PC-9 (cell line): ENCODE results near the gene DDX41. TPM values are rescaled to one million over a fixed set of nuclear protein-coding genes. Genes with fewer than 3 reads are reported as not detected.

ENCODE experiments used
- BruUV-seq: library from RNA; stranded (reverse); fragments of 400-500 nt; replicated peaks from 2 replicates; lab custom pipeline; 2021; lab: Mats Ljungman, UMichigan
- CTCF ChIA-PET: fragments of 300-600 bp; sonication (Branson Sonifier 250); formaldehyde crosslinking; loops from one replicate; lab custom pipeline; 2022; ENCODE audit warnings: antibody characterized with exemption; lab: Charles Lee
- POLR2A ChIA-PET: fragments of 300-600 bp; sonication (Branson Sonifier 250); formaldehyde crosslinking; loops from one replicate; lab custom pipeline; 2022; ENCODE audit warnings: antibody characterized with exemption; ENCODE audit not compliant: unreplicated experiment; lab: Charles Lee
- DNase-seq, 2 experiments: peaks; one replicate each; pipeline versions ENCODE4 v3.0.0 to v3.0.0-alpha.2; 2015 to 2022; ENCODE audit warnings: mixed read lengths in 1 of 2
- H2AFZ ChIP-seq: fragments of 200-600 bp; sonication (generic); 2 replicates; pipeline ENCODE4 v1.8.1; 2017; ENCODE audit warnings: antibody characterized with exemption
- H3F3A ChIP-seq: fragments of 200-600 bp; sonication (generic); 2 replicates; pipeline ENCODE4 v1.8.1; 2017; ENCODE audit warnings: antibody characterized with exemption, mild to moderate bottlenecking, low read depth; ENCODE audit not compliant: insufficient read depth
- H3K27ac ChIP-seq: fragments of 200-600 bp; sonication (generic); 2 replicates; pipeline ENCODE4 v1.6.1; 2016; ENCODE audit warnings: mixed run types
- H3K27me3 ChIP-seq: fragments of 200-600 bp; sonication (generic); 2 replicates; pipeline ENCODE4 v1.6.1; 2016; ENCODE audit warnings: low read depth, mixed run types; ENCODE audit not compliant: insufficient read depth
- H3K36me3 ChIP-seq: fragments of 200-600 bp; sonication (generic); 2 replicates; pipeline ENCODE4 v1.6.1; 2016; ENCODE audit warnings: low read depth, mixed run types
- H3K4me1 ChIP-seq: fragments of 200-600 bp; sonication (generic); replicated peaks from 2 replicates; pipeline ENCODE4 v1.6.1; 2016; ENCODE audit warnings: mixed run types; ENCODE audit not compliant: insufficient read depth
- H3K4me2 ChIP-seq: fragments of 200-600 bp; sonication (generic); 2 replicates; pipeline ENCODE4 v1.6.1; 2017; ENCODE audit warnings: mixed run types
- H3K4me3 ChIP-seq: fragments of 200-600 bp; sonication (generic); 2 replicates; pipeline ENCODE4 v1.6.1; 2016; ENCODE audit warnings: mixed run types
- H3K79me2 ChIP-seq: fragments of 200-600 bp; sonication (generic); 2 replicates; pipeline ENCODE4 v1.6.1; 2017; ENCODE audit warnings: low read depth, mixed run types
- H3K9me2 ChIP-seq: fragments of 200-600 bp; sonication (generic); 2 replicates; pipeline ENCODE4 v1.8.1; 2017; ENCODE audit warnings: mild to moderate bottlenecking; ENCODE audit not compliant: insufficient read depth
- H3K9me3 ChIP-seq: fragments of 200-600 bp; sonication (generic); 2 replicates; pipeline ENCODE4 v1.8.1; 2016; ENCODE audit warnings: low read depth; ENCODE audit not compliant: insufficient read depth
- H4K20me1 ChIP-seq: fragments of 200-600 bp; sonication (generic); 2 replicates; pipeline ENCODE4 v1.8.1; 2017; ENCODE audit not compliant: insufficient read depth
- CTCF ChIP-seq: fragments of 200-600 bp; sonication (generic); conservative IDR thresholded peaks from 2 replicates; pipeline ENCODE4 v1.6.1; 2017; ENCODE audit warnings: mixed run types, antibody characterized with exemption, mild to moderate bottlenecking, moderate library complexity
- EZH2 ChIP-seq: fragments of 200-600 bp; sonication (generic); IDR thresholded peaks from 2 replicates; pipeline ENCODE4 v1.8.0; 2017; ENCODE audit warnings: antibody characterized with exemption, low read depth
- intact Hi-C: fragments of 100-400 bp; cut with micrococcal nuclease; formaldehyde crosslinking; loops from one replicate; pipeline ENCODE4 v1.10.0; 2022; ENCODE audit not compliant: unreplicated experiment
- total RNA-seq: library from RNA; stranded (reverse); gene quantifications from 2 replicates; pipeline ENCODE4 v1.2.3, GENCODE V29; 2021

The DDX41 gene
- total RNA-seq, 1 experiment from 2014 or later, result 93.1 TPM

DNA sequence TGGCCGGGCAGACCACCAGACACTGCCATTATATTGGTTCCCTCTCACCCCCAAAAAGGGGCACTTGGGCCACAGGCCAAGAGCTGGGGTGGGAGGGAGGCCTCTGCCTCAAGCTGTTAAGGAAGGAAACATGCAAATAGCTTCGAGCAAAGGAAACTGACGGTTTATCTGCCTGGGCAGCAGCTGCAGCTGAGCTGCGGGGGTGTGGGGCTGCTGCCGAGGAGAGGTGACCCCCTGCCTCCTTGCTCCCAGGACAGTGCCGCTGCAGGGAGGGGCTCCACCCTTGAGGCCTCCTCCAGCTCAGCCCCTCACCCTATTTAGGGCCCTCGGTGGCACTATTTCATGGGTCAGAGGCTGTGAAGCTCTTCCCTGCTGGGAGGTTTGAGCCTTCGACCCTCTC lies 7.9 kb downstream of the DDX41 start:
- ChIA-PET POLR2A (no interaction called here), CTCF (no interaction called here)
- no peak for TF ChIP-seq EZH2
- no peak for TF ChIP-seq CTCF

GRCh38 chr5:177508221-177508611 lies 8.5 kb downstream of the DDX41 start:
- H3K9me3 ChIP-seq, result no peaks in the 10 kb centered on the region

More for the DNA sequence above, 7.9 kb downstream of the DDX41 start:
- Histone ChIP-seq H3K79me2 (no peaks in the 10 kb centered on the region), H3K9me2 (no peaks in the 10 kb centered on the region), H4K20me1 (no peaks in the 10 kb centered on the region), H3K36me3 (no peaks in the 10 kb centered on the region), H3K4me1 (no peaks in the 10 kb centered on the region), H2AFZ (no peak overlapping the region), H3K4me3 (no peak overlapping the region), H3K4me2 (no peak overlapping the region), H3F3A (no peaks in the 10 kb centered on the region), H3K27me3 (no peaks in the 10 kb centered on the region), H3K27ac (no peak overlapping the region), H3K9me3 (no peaks in the 10 kb centered on the region)
- BruUV-seq, result no TSS peak
- DNase-seq, result no peak
- intact Hi-C loops, result no loop called here

DNA sequence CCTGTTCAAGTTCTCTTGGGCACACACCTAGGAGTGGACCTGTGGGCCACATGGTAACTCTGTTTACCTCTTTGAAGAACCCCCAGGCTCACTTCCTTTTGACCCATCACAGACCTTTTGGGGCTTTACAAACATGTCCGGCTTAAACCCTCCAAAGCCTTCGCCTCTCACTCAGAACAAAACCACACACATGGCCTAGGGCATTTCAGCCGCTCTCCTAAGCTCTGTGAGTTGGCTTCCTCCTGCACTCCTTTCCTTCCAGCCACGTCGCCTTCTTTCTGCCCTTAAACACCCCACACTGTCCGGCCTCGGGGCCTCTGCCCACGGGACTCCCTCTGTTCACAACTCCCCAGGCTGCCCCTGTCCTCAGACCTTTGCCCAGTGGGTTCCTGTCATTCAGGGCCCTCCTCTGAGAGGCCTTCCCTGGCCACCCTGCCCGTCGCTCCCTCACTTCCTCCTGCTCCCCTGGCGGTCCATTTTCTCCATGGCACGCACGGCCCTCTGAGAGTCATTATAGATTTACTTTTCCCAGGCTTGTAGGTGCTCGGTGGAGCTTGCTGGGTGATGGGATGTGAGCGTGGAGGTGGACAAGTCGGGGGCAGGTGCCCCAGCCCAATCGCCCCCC lies 9.1 kb downstream of the DDX41 start:
- ChIA-PET CTCF (interaction anchor here (0.6 kb wide), 1 partner anchor 691 kb away, joined by 3 read pairs; no protein-coding TSS in a partner anchor), POLR2A (no interaction called here)
- H3K36me3 ChIP-seq, result no peaks in the 10 kb centered on the region

More at GRCh38 chr5:177508221-177508611, 8.5 kb downstream of the DDX41 start:
- intact Hi-C loops, result no loop called here
- H3K4me1 ChIP-seq, result no peaks in the 10 kb centered on the region
- no peak overlapping the region for H3K4me3 ChIP-seq
- H3F3A ChIP-seq, result no peaks in the 10 kb centered on the region
- no TSS peak for BruUV-seq
- ChIA-PET CTCF (no interaction called here), POLR2A (no interaction called here)
- no peak for TF ChIP-seq CTCF
- no peak for TF ChIP-seq EZH2
- no peak overlapping the region for H3K4me2 ChIP-seq
- DNase-seq, result no peak
- no peaks in the 10 kb centered on the region for H4K20me1 ChIP-seq
- no peaks in the 10 kb centered on the region for H3K9me2 ChIP-seq
- H2AFZ ChIP-seq, result no peak overlapping the region
- H3K27ac ChIP-seq, result no peak overlapping the region
- no peaks in the 10 kb centered on the region for H3K27me3 ChIP-seq
- no peaks in the 10 kb centered on the region for H3K36me3 ChIP-seq
- no peaks in the 10 kb centered on the region for H3K79me2 ChIP-seq

More for the DNA sequence above, 9.1 kb downstream of the DDX41 start:
- no peak for TF ChIP-seq EZH2
- no peak for TF ChIP-seq CTCF
- no peaks in the 10 kb centered on the region for H3F3A ChIP-seq
- no peak for DNase-seq
- H3K27ac ChIP-seq, result no peak overlapping the region
- no peak overlapping the region for H2AFZ ChIP-seq
- no TSS peak for BruUV-seq
- no peaks in the 10 kb centered on the region for H3K4me1 ChIP-seq
- no peaks in the 10 kb centered on the region for H3K9me3 ChIP-seq
- no peak overlapping the region for H3K4me3 ChIP-seq
- no peaks in the 10 kb centered on the region for H3K9me2 ChIP-seq
- no peaks in the 10 kb centered on the region for H4K20me1 ChIP-seq
- no peaks in the 10 kb centered on the region for H3K27me3 ChIP-seq
- H3K4me2 ChIP-seq, result no peak overlapping the region
- intact Hi-C loops, result no loop called here
- H3K79me2 ChIP-seq, result no peaks in the 10 kb centered on the region
